ENCODE measurements around the gene PRDM15.

PRDM15 gene

GRCh38 chr21:41755258-41755933 is 123.7 kb downstream of the PRDM15 start:
- H3K36me3 Mint-ChIP-seq = no peaks in the 10 kb centered on the region

GRCh38 chr21:41754479-41754891 is 124.7 kb downstream of the PRDM15 start:
- Mint-ChIP-seq H3K27me3 (peaks cover 8 to 24% of the 10 kb centered on the region in 2 donors), H3K9me3 (no peaks in the 10 kb centered on the region), H3K27ac (no peak overlapping the region), H3K4me1 (no peaks in the 10 kb centered on the region), H3K36me3 (no peaks in the 10 kb centered on the region), H3K4me3 (no peak overlapping the region)
- no peak for DNase-seq
- no peak for ATAC-seq (replicated peaks)

More at GRCh38 chr21:41755258-41755933, 123.7 kb downstream of the PRDM15 start:
- no peak for DNase-seq
- Mint-ChIP-seq H3K27me3 (peaks cover 17 to 33% of the 10 kb centered on the region in 2 donors), H3K4me1 (peaks cover under 1 to 3% of the 10 kb centered on the region in 2 donors), H3K9me3 (no peaks in the 10 kb centered on the region), H3K4me3 (no peak overlapping the region), H3K27ac (no peak overlapping the region)
- no peak for ATAC-seq (replicated peaks)

GRCh38 chr21:41753006-41753898 is 125.9 kb downstream of the PRDM15 start:
- Mint-ChIP-seq H3K4me1 (no peaks in the 10 kb centered on the region), H3K9me3 (no peaks in the 10 kb centered on the region), H3K27ac (no peak overlapping the region), H3K27me3 (peaks cover 6 to 14% of the 10 kb centered on the region in 2 donors), H3K36me3 (no peaks in the 10 kb centered on the region), H3K4me3 (no peak overlapping the region)
- DNase-seq = no peak
- ATAC-seq (replicated peaks) = no peak

- ATAC-seq (replicated peaks) = no peak
- no peak overlapping the region for H3K4me3 Mint-ChIP-seq
- H3K27me3 Mint-ChIP-seq = peaks cover 6 to 14% of the 10 kb centered on the region in 2 donors
- no peaks in the 10 kb centered on the region for H3K36me3 Mint-ChIP-seq
- H3K9me3 Mint-ChIP-seq = no peaks in the 10 kb centered on the region
- DNase-seq = no peak
- H3K4me1 Mint-ChIP-seq = no peaks in the 10 kb centered on the region
- no peak overlapping the region for H3K27ac Mint-ChIP-seq
Observed at GRCh38 chr21:41752231-41752681, 126.9 kb downstream of the PRDM15 start.

GRCh38 chr21:41751611-41752011 is 127.5 kb downstream of the PRDM15 start:
- no peaks in the 10 kb centered on the region for H3K9me3 Mint-ChIP-seq
- H3K4me1 Mint-ChIP-seq = no peaks in the 10 kb centered on the region
- DNase-seq = no peak
- H3K27me3 Mint-ChIP-seq = peaks cover 10 to 19% of the 10 kb centered on the region in 2 donors
- no peak for ATAC-seq (replicated peaks)
- no peak overlapping the region for H3K27ac Mint-ChIP-seq
- H3K4me3 Mint-ChIP-seq = no peak overlapping the region
- no peaks in the 10 kb centered on the region for H3K36me3 Mint-ChIP-seq

- peaks cover 13 to 20% of the 10 kb centered on the region in 2 donors for H3K27me3 Mint-ChIP-seq
- no peaks in the 10 kb centered on the region for H3K9me3 Mint-ChIP-seq
- H3K4me3 Mint-ChIP-seq = no peak overlapping the region
Observed at GRCh38 chr21:41750532-41751151, 128.5 kb downstream of the PRDM15 start.

GRCh38 chr21:41750051-41750450 is 129.1 kb downstream of the PRDM15 start:
- ATAC-seq (replicated peaks) (no peak), DNase-seq (no peak)
- Mint-ChIP-seq H3K9me3 (no peaks in the 10 kb centered on the region), H3K27ac (no peak overlapping the region), H3K4me3 (no peak overlapping the region), H3K4me1 (no peaks in the 10 kb centered on the region), H3K27me3 (peaks cover 12 to 26% of the 10 kb centered on the region in 2 donors), H3K36me3 (no peaks in the 10 kb centered on the region)

More at GRCh38 chr21:41750532-41751151, 128.5 kb downstream of the PRDM15 start:
- H3K4me1 Mint-ChIP-seq = no peaks in the 10 kb centered on the region
- ATAC-seq (replicated peaks) = no peak
- no peak overlapping the region for H3K27ac Mint-ChIP-seq
- H3K36me3 Mint-ChIP-seq = no peaks in the 10 kb centered on the region
- no peak for DNase-seq

- no peak overlapping the region for H3K27ac Mint-ChIP-seq
- no peaks in the 10 kb centered on the region for H3K9me3 Mint-ChIP-seq
- no peaks in the 10 kb centered on the region for H3K4me1 Mint-ChIP-seq
- DNase-seq (no peak), ATAC-seq (replicated peaks) (no peak)
- H3K4me3 Mint-ChIP-seq = no peak overlapping the region
- H3K27me3 Mint-ChIP-seq = peaks cover 14 to 28% of the 10 kb centered on the region in 2 donors
- no peaks in the 10 kb centered on the region for H3K36me3 Mint-ChIP-seq
Observed at GRCh38 chr21:41749286-41749685, 129.9 kb downstream of the PRDM15 start.

Measured in stimulated activated naive B cell treated with anti-CD40 and anti-IgM and Interleukin-4, amounts not matched to agents 10 μg/mL and 1 μg/mL and 100 μg/mL, for 72 hours (primary cell).